BE2C (cell line): ENCODE results near the gene ABHD2.
"Not testable (repeated sequence)": the region's sequence is repeated elsewhere in the genome, so short reads cannot be mapped to it uniquely, and the experiment has no call there.

Source experiments
- DNase-seq: peaks from one replicate; pipeline ENCODE4 v3.0.0-alpha.2; 2020
- H3K27me3 ChIP-seq: fragments of 250-450 bp; sonication (Bioruptor Pico); 2 replicates; pipeline ENCODE4 v1.5.1; 2020; ENCODE audit warnings: mild to moderate bottlenecking
- H3K36me3 ChIP-seq: fragments of 250-450 bp; sonication (Bioruptor Pico); 2 replicates; pipeline ENCODE4 v1.5.1; 2020; ENCODE audit warnings: mild to moderate bottlenecking
- H3K4me1 ChIP-seq: fragments of 250-450 bp; sonication (Bioruptor Pico); 2 replicates; pipeline ENCODE4 v1.5.1; 2020
- H3K4me3 ChIP-seq: 2 replicates; pipeline ENCODE4 v1.5.1; 2011; ENCODE audit warnings: low read depth, low read length
- H3K9me3 ChIP-seq: fragments of 250-450 bp; sonication (Bioruptor Pico); 2 replicates; pipeline ENCODE4 v1.5.1; 2020
- CTCF ChIP-seq: IDR thresholded peaks from 2 replicates; pipeline ENCODE4 v1.5.1; 2012; ENCODE audit warnings: mild to moderate bottlenecking, low read depth, low read length

The ABHD2 gene

GRCh38 chr15:89138999-89139612 lies 50.9 kb downstream of the ABHD2 start:
- Histone ChIP-seq H3K4me3 (no peak overlapping the region), H3K4me1 (peaks cover 11% of the 10 kb centered on the region), H3K36me3 (peaks cover 3% of the 10 kb centered on the region), H3K9me3 (no peaks in the 10 kb centered on the region), H3K27me3 (no peaks in the 10 kb centered on the region)
- TF ChIP-seq CTCF = no peak
- no peak for DNase-seq

DNA sequence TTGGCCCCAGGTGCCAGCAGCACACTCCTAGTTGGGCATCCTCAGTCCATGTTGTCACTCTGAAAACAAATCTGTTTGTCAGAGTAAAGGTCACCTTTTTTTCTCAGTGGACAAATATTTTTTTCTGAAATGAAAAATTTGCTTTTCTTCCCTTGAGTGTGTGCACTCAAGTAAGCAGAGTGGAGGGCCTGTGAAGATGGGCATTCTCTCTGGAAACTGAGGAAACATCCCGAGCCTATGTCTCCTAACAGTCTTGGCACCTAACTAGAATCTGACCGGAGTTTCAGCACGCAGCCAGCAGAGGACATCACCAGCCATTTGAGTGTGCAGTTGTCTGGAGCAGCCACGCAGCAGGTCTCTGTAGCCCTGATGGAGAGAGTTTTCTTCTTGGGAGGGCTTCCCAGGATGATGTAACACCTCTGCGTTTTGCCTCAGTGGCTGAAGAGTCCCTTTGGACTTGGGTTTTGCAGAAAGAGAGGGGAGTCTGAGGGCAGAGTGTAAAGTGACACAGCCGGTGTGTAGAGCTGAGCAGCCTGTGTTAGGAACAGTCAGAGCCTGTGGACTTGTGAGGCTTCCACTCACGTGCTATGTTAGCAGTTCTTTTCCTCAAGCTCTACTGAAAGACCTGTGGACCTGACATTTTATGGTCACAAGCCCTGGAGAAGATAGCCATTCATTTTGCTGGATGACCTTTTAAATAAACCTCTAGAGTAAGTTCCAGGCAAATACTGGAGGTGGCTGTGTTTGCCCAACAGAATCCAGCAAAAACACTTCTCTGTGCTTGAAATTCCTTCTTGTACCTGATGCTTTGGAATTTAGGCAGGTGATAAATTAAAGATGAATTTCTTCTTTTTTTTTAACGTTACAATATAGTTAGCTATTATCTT lies 51.6 kb downstream of the ABHD2 start:
- H3K4me3 ChIP-seq = no peak overlapping the region
- DNase-seq = peak; percentile 40

GRCh38 chr15:89140595-89140994 lies 52.3 kb downstream of the ABHD2 start:
- no peaks in the 10 kb centered on the region for H3K27me3 ChIP-seq
- DNase-seq = no peak
- H3K4me1 ChIP-seq = peaks cover 11% of the 10 kb centered on the region
- no peak overlapping the region for H3K4me3 ChIP-seq
- H3K9me3 ChIP-seq = no peaks in the 10 kb centered on the region; the same call in 1 of the 2 replicates
- TF ChIP-seq CTCF = no peak
- H3K36me3 ChIP-seq = peaks cover 3% of the 10 kb centered on the region; the same call in 1 of the 2 replicates

More for the DNA sequence above, 51.6 kb downstream of the ABHD2 start:
- no peaks in the 10 kb centered on the region for H3K27me3 ChIP-seq
- peak; percentile 59 for TF ChIP-seq CTCF
- H3K9me3 ChIP-seq = no peaks in the 10 kb centered on the region; the same call in 1 of the 2 replicates
- peaks cover 11% of the 10 kb centered on the region for H3K4me1 ChIP-seq
- peaks cover 3% of the 10 kb centered on the region; the same call in 1 of the 2 replicates for H3K36me3 ChIP-seq

DNA sequence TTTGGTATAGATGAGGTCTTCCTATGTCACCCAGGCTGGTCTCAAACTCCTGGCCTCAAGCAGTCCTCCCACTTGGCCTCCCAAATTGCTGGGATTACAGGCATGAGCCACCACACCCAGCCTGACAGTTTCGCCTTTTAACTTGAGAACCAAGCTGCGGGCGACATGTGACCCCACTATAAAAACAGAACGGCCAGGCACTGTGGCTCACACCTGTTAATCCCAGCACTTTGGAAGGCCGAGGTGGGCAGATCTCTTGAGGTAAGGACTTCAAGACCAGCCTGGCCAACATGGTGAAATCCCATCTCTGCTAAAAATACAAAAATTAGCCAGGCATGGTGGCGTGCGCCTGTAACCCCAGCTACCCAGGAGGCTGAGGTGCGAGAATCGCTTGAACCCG lies 52.9 kb downstream of the ABHD2 start:
- H3K9me3 ChIP-seq = not testable (repeated sequence)
- peaks cover 11% of the 10 kb centered on the region for H3K4me1 ChIP-seq

GRCh38 chr15:89141885-89142284 lies 53.6 kb downstream of the ABHD2 start:
- Histone ChIP-seq H3K27me3 (no peaks in the 10 kb centered on the region), H3K4me1 (peaks cover 11% of the 10 kb centered on the region), H3K36me3 (peaks cover 3% of the 10 kb centered on the region; the same call in 1 of the 2 replicates), H3K9me3 (no peaks in the 10 kb centered on the region; the same call in 1 of the 2 replicates), H3K4me3 (no peak overlapping the region)
- TF ChIP-seq CTCF = no peak
- peak; percentile 19 for DNase-seq

More for the DNA sequence above, 52.9 kb downstream of the ABHD2 start:
- not testable (repeated sequence) for H3K27me3 ChIP-seq, H3K4me3 ChIP-seq, DNase-seq, H3K36me3 ChIP-seq

GRCh38 chr15:89142423-89142822 lies 54.2 kb downstream of the ABHD2 start:
- Histone ChIP-seq H3K27me3 (no peaks in the 10 kb centered on the region), H3K4me1 (peaks cover 11% of the 10 kb centered on the region), H3K4me3 (no peak overlapping the region), H3K36me3 (peaks cover 3% of the 10 kb centered on the region; the same call in 1 of the 2 replicates), H3K9me3 (no peaks in the 10 kb centered on the region; the same call in 1 of the 2 replicates)
- no peak for DNase-seq
- TF ChIP-seq CTCF = no peak
